Psoas muscle (tissue), 8 donors: ENCODE data around the gene MANBA. TPM values are rescaled to one million over a fixed set of nuclear protein-coding genes. Genes with fewer than 3 reads are reported as not detected.

Experiments
- ATAC-seq, 4 donors: fragments of 200-7000 bp; cut with Tn5 transposase; one replicate each; pipeline ENCODE4 v1.9.1; 2020; ENCODE audit warnings: moderate library complexity in 3 of 4, mild to moderate bottlenecking in 2 of 4
- DNase-seq, 2 donors: peaks; one replicate each; pipeline ENCODE4 v3.0.0-alpha.2; 2020
- H3K27ac ChIP-seq: fragments of 200-600 bp; one replicate; pipeline ENCODE4 v1.8.0; 2022
- H3K27me3 ChIP-seq, 3 donors: fragments of 200-600 bp in 1 of 3; one replicate each; pipeline versions ENCODE4 v1.6.1 to v1.8.0; 2013 to 2022; ENCODE audit warnings: low read length in 2 of 3, mild to moderate bottlenecking in 2 of 3, moderate library complexity in 1 of 3; ENCODE audit not compliant: insufficient read depth in 3 of 3
- H3K36me3 ChIP-seq, 2 donors: fragments of 200-600 bp in 1 of 2; one replicate each; pipeline versions ENCODE4 v1.6.1 to v1.8.0; 2013 to 2022; ENCODE audit warnings: low read depth in 1 of 2, mild to moderate bottlenecking in 1 of 2, moderate library complexity in 1 of 2; ENCODE audit not compliant: insufficient read depth in 1 of 2
- H3K4me1 ChIP-seq: fragments of 200-600 bp; one replicate; pipeline ENCODE4 v1.8.0; 2022
- H3K4me3 ChIP-seq: fragments of 200-600 bp; one replicate; pipeline ENCODE4 v1.8.0; 2022; ENCODE audit warnings: mild to moderate bottlenecking
- H3K9me3 ChIP-seq: fragments of 200-600 bp; one replicate; pipeline ENCODE4 v1.8.0; 2022
- CTCF ChIP-seq: fragments of 200-600 bp; IDR thresholded peaks from one replicate; pipeline ENCODE4 v1.8.0; 2022; ENCODE audit warnings: antibody characterized with exemption
- WGBS, 3 donors: extraction: QIAGEN DNeasy Blood & Tissue Kit; methylation state at CpG; one replicate each; pipeline versions ENCODE4 v1.1.6 to v1.1.7; 2013; 5-methylcytosine and 5-hydroxymethylcytosine counted together
- intact Hi-C, 2 donors: fragments of 100-400 bp; cut with DNase I; formaldehyde crosslinking; loops; one replicate each; pipeline versions ENCODE4 v1.11.0 to v1.14.2; 2022
- polyA plus RNA-seq, 3 donors: library from polyadenylated mRNA; stranded (reverse); fragments of 200-250 nt; gene quantifications; one replicate each; pipeline ENCODE4 v1.2.3, GENCODE V29; 2013
- total RNA-seq, 4 donors: library from RNA; stranded (reverse); fragmentation: NEBNext Ultra II Directional in 2 of 4; extraction: Animal tissue kit (Norgen Biotek cat#: 25700) in 2 of 4; gene quantifications; one replicate each; pipeline versions ENCODE4 v1.2.1 to v1.2.4, GENCODE V29; 2021 to 2023
- donor health status: healthy with polysubstance abuse.
- donor health status: DM: no; HTN: no; CAD: no; lungs with moderate emphysema.
- donor health status: Bipolar disorder and iron deficiency.
- donor health status: healthy.
- donor health status: DM: yes; HTN: yes; CAD: no.
- donor health status: DM: no; HTN: no; CAD: no.
- donor health status: DM: no; HTN: no; CAD: no.
- donor health status: DM: yes; HTN: yes; CAD: no.

MANBA gene
- total and polyA plus RNA-seq, 7 donors: 3.1 to 11.9 (median 4.8) TPM

DNA sequence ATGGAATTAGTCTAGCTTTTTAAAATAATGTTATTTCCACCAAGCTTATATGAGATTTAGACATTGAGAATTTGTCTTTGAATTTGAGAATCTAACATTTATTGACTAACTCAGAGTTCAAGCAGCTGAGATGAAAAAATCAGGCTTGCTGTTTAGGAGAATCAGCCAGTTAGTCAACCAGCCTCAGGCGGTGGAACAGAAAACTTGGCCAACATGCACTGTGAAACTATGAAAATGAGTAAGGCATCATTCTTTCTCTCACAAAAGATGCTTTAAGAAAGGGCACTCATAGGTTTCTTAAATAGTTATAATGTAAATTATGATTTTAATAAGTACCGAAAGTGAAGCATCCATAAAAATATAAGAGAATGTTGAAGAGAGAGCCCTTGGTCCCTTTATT lies 175.4 kb downstream of the MANBA start:
- WGBS, 3 donors: 91 to 95% (median 93%) methylated on average over 2 of the region's 2 CpGs
- no peak for ATAC-seq
- TF ChIP-seq CTCF: no peak
- DNase-seq: no peak
- no peaks in the 10 kb centered on the region for H3K27me3 ChIP-seq
- no peak overlapping the region for H3K4me3 ChIP-seq
- H3K27ac ChIP-seq: no peak overlapping the region
- H3K36me3 ChIP-seq: peaks cover 8 to 98% of the 10 kb centered on the region in 2 donors
- no peaks in the 10 kb centered on the region for H3K4me1 ChIP-seq
- intact Hi-C loops: no loop called here
- no peaks in the 10 kb centered on the region for H3K9me3 ChIP-seq

DNA sequence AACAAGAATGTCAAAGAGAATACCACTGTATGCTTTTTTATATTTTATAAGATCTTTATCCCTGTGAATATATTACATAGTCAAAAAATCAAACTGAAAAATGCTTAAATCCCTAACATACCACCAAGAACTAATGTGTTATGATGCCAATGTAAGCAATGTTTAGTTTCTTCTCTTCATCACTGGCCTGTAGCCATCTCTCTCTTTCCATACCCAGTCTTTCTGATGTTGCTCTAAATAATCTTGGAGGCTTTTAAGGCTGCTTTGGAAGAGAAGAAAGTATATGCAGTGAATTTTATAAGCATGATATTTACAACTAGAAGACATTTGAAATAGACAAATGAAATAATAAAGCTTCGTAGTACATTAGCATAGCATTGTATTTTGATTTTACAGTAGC lies 176.7 kb downstream of the MANBA start:
- DNase-seq (no peak), ATAC-seq (no peak)
- 94 to 100% (median 96%) methylated on average over 1 of the region's 1 CpG for WGBS, 3 donors
- intact Hi-C loops: no loop called here
- H3K36me3 ChIP-seq: peaks cover 5 to 98% of the 10 kb centered on the region in 2 donors
- H3K4me1 ChIP-seq: no peaks in the 10 kb centered on the region
- TF ChIP-seq CTCF: no peak
- H3K9me3 ChIP-seq: no peaks in the 10 kb centered on the region
- H3K27ac ChIP-seq: no peak overlapping the region
- H3K27me3 ChIP-seq: no peaks in the 10 kb centered on the region
- no peak overlapping the region for H3K4me3 ChIP-seq

Other genes with a start within 250 kb of the MANBA start
- 100 to 1,000 TPM; 221 to 367 (median 346) TPM for gene UBE2D3, start 66.6 kb upstream of the MANBA start, total RNA-seq
- 100 to 1,000 TPM; 239 to 629 (median 498) TPM for gene UBE2D3, start 66.6 kb upstream of the MANBA start, polyA plus RNA-seq
- 10 to 100 TPM in 2 of 4 donors, 1 to 10 TPM in 2; 6.2 to 13.0 (median 9.1) TPM for gene CISD2, start 108.0 kb upstream of the MANBA start, total RNA-seq
- gene CISD2, start 108.0 kb upstream of the MANBA start, polyA plus RNA-seq: 10 to 100 TPM; 11.4 to 19.3 (median 15.7) TPM